Esophagus muscularis mucosa (tissue), 4 donors: Measurements from ENCODE around the gene STK24. TPM values are rescaled to one million over a fixed set of nuclear protein-coding genes. Genes with fewer than 3 reads are reported as not detected.
A peak's percentile ranks its signal among the peaks of the same experiment; 100 is the strongest.

Source experiments
- DNase-seq: peaks from one replicate; pipeline ENCODE4 v3.0.0-alpha.2; 2017; ENCODE audit errors: extremely low spot score
- H3K27ac ChIP-seq, 4 donors: fragments of 200-600 bp; sonication (generic); replicated peaks in 1 of 4; 1 replicate in 3 of 4; 2 replicates in 1 of 4; pipeline ENCODE4 v1.5.1; 2016 to 2019; ENCODE audit warnings: mild to moderate bottlenecking in 1 of 4
- H3K27me3 ChIP-seq, 4 donors: fragments of 200-600 bp; sonication (generic); one replicate each; pipeline versions ENCODE4 v1.5.1 to v1.6.0; 2016 to 2019
- H3K36me3 ChIP-seq, 4 donors: fragments of 200-600 bp; sonication (generic); one replicate each; pipeline ENCODE4 v1.5.1; 2016 to 2019
- H3K4me1 ChIP-seq, 4 donors: fragments of 200-600 bp; sonication (generic); one replicate each; pipeline ENCODE4 v1.5.1; 2016 to 2019
- H3K4me3 ChIP-seq, 4 donors: fragments of 200-600 bp; sonication (generic); 1 replicate in 2 of 4; 2 replicates in 2 of 4; pipeline ENCODE4 v1.5.1; 2016 to 2019; ENCODE audit warnings: mild to moderate bottlenecking in 4 of 4, moderate library complexity in 1 of 4
- H3K9me3 ChIP-seq, 4 donors: fragments of 200-600 bp; sonication (generic); 1 replicate in 3 of 4; 2 replicates in 1 of 4; pipeline ENCODE4 v1.5.1; 2016 to 2019
- CTCF ChIP-seq, 3 experiments: fragments of 200-600 bp in 2 of 3; fragments of 450-650 bp in 1 of 3; sonication (generic) in 2 of 3; IDR thresholded peaks; one replicate each; pipeline ENCODE4 v1.5.1; 2017 to 2019; ENCODE audit warnings: antibody characterized with exemption in 3 of 3, mild to moderate bottlenecking in 2 of 3, moderate library complexity in 1 of 3
- EP300 ChIP-seq: sonication (generic); formaldehyde crosslinking; IDR thresholded peaks from one replicate; pipeline ENCODE4 v1.6.1; 2017; ENCODE audit warnings: antibody characterized with exemption
- POLR2A ChIP-seq: fragments of 450-650 bp; IDR thresholded peaks from one replicate; pipeline ENCODE4 v1.6.1; 2017; ENCODE audit warnings: antibody characterized with exemption, moderate library complexity, mild to moderate bottlenecking, low read depth
- POLR2AphosphoS5 ChIP-seq, 2 donors: sonication (generic); formaldehyde crosslinking; IDR thresholded peaks; one replicate each; pipeline ENCODE4 v1.6.1; 2017; ENCODE audit warnings: antibody characterized with exemption in 2 of 2
- WGBS: methylation state at CpG from one replicate; pipeline ENCODE4 v1.1.5; 2018; 5-methylcytosine and 5-hydroxymethylcytosine counted together
- intact Hi-C: fragments of 100-400 bp; cut with DNase I; formaldehyde crosslinking; loops from one replicate; pipeline ENCODE4 v1.15.1; 2023
- total RNA-seq, 4 donors: library from RNA; depleted of rRNA; stranded (reverse); fragments of >200 nt; gene quantifications; one replicate each; pipeline versions ENCODE4 v1.1.0 to v1.2.1, GENCODE V29; 2016

Gene STK24
- total RNA-seq, 4 donors from 2014 or later, result 61.9 to 108 (median 96.7) TPM

- intact Hi-C loops, result loop anchor here (1.0 to 5.0 kb wide), 3 partner anchors 208 to 397 kb away; no protein-coding TSS in a partner anchor
- Histone ChIP-seq H3K4me1 (peaks cover 23 to 41% (median 33%) of the 10 kb centered on the region in 4 donors), H3K9me3 (no peaks in the 10 kb centered on the region), H3K27ac (peak overlapping the region; percentile 48 to 69 (median 62)), H3K36me3 (peaks cover 0 to 51% (median 41%) of the 10 kb centered on the region in 4 donors), H3K27me3 (no peaks in the 10 kb centered on the region), H3K4me3 (no peak overlapping the region)
- WGBS, result 18% methylated on average over 12 of the region's 18 CpGs
- TF ChIP-seq POLR2AphosphoS5 (IDR thresholded peaks at IDR 0.05) (peak; percentile 24 to 45), EP300 (no peak), CTCF (IDR thresholded peaks at IDR 0.05) (peak; percentile 95 to 100 (median 96))
- DNase-seq, result no peak
Measured at GRCh38 chr13:98445340-98446233, 131.3 kb downstream of the STK24 start.

- TF ChIP-seq EP300, result no peak
- TF ChIP-seq POLR2AphosphoS5 (IDR thresholded peaks at IDR 0.05), result no peak
- H3K27me3 ChIP-seq, result no peaks in the 10 kb centered on the region
- WGBS, result 99% methylated on average over 7 of the region's 16 CpGs
- DNase-seq, result no peak
- H3K4me3 ChIP-seq, result no peak overlapping the region
- intact Hi-C loops, result no loop called here
- peaks cover 0 to 57% (median 47%) of the 10 kb centered on the region in 4 donors for H3K36me3 ChIP-seq
- H3K27ac ChIP-seq, result no peak overlapping the region
- H3K4me1 ChIP-seq, result peaks cover 11 to 29% (median 21%) of the 10 kb centered on the region in 4 donors
- no peaks in the 10 kb centered on the region for H3K9me3 ChIP-seq
Measured at GRCh38 chr13:98444381-98444780, 132.5 kb downstream of the STK24 start.

- TF ChIP-seq CTCF (IDR thresholded peaks at IDR 0.05), result no peak
- TF ChIP-seq POLR2AphosphoS5 (IDR thresholded peaks at IDR 0.05), result no peak
- no peak for TF ChIP-seq POLR2A
- no peak for TF ChIP-seq EP300
- H3K9me3 ChIP-seq, result no peaks in the 10 kb centered on the region
- peaks cover 0 to 57% (median 43%) of the 10 kb centered on the region in 4 donors for H3K36me3 ChIP-seq
- DNase-seq, result no peak
- H3K4me3 ChIP-seq, result no peak overlapping the region
- H3K27me3 ChIP-seq, result no peaks in the 10 kb centered on the region
- H3K27ac ChIP-seq, result no peak overlapping the region
- intact Hi-C loops, result no loop called here
- 84% methylated on average over 18 of the region's 21 CpGs for WGBS
- peaks cover 10 to 24% (median 18%) of the 10 kb centered on the region in 4 donors for H3K4me1 ChIP-seq
Measured at GRCh38 chr13:98443800-98444325, 133.0 kb downstream of the STK24 start.

GRCh38 chr13:98443329-98443728 is 133.6 kb downstream of the STK24 start:
- H3K36me3 ChIP-seq, result peaks cover 0 to 58% (median 41%) of the 10 kb centered on the region in 4 donors
- 78% methylated on average over 10 of the region's 11 CpGs for WGBS
- DNase-seq, result no peak
- no peak overlapping the region for H3K4me3 ChIP-seq
- TF ChIP-seq POLR2A, result no peak
- TF ChIP-seq POLR2AphosphoS5 (IDR thresholded peaks at IDR 0.05), result no peak
- TF ChIP-seq EP300, result no peak
- no peak for TF ChIP-seq CTCF (IDR thresholded peaks at IDR 0.05)
- peaks cover 8 to 19% (median 14%) of the 10 kb centered on the region in 4 donors for H3K4me1 ChIP-seq
- H3K9me3 ChIP-seq, result no peaks in the 10 kb centered on the region
- H3K27ac ChIP-seq, result no peak overlapping the region
- H3K27me3 ChIP-seq, result no peaks in the 10 kb centered on the region
- intact Hi-C loops, result no loop called here
